ENCODE data around the gene WSB1. TPM values are rescaled to one million over a fixed set of nuclear protein-coding genes. Genes with fewer than 3 reads are reported as not detected.

The WSB1 gene
- total RNA-seq, 4 donors from 2014 or later: 33.1 to 105 (median 55.6) TPM

DNA sequence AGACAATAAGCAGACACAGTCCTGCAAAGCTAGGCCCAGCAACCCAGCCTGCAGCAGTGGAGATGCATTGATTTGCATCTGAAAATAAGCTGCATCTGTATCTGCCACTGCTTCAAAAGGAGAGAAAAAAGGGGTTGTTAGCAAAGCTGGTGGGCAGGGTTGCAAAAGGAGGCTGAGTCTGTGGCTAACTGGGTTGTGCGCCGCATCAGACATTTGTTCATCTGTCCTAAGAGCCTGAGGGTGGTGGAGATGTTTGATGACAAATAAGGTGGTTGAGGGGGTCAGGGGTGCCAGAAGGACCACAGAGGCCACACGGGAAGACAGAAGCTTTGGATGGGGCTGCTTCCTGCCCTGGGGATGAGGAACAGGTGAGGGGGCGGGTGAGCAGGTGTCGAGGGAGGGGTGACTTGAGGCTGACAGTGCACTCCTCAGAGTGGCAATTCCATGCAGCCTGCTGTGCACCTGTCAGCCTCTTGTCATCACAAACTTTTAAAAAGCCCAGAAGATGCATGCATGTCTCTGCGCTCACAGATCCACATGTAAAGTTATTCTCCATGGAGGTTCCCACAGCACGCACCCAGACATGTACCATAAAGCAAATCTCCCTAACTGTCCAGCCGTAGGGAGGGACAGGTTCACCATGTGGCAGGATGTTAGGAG is 35.4 kb downstream of the WSB1 start:
- peak in 1 of 2 donors; percentile 75 for DNase-seq (ENCODE audit: low spot score in 2 of 2)
- TF ChIP-seq POLR2A (IDR thresholded peaks at IDR 0.05): no peak
- TF ChIP-seq, protein P1, sequence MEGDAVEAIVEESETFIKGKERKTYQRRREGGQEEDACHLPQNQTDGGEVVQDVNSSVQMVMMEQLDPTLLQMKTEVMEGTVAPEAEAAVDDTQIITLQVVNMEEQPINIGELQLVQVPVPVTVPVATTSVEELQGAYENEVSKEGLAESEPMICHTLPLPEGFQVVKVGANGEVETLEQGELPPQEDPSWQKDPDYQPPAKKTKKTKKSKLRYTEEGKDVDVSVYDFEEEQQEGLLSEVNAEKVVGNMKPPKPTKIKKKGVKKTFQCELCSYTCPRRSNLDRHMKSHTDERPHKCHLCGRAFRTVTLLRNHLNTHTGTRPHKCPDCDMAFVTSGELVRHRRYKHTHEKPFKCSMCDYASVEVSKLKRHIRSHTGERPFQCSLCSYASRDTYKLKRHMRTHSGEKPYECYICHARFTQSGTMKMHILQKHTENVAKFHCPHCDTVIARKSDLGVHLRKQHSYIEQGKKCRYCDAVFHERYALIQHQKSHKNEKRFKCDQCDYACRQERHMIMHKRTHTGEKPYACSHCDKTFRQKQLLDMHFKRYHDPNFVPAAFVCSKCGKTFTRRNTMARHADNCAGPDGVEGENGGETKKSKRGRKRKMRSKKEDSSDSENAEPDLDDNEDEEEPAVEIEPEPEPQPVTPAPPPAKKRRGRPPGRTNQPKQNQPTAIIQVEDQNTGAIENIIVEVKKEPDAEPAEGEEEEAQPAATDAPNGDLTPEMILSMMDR (IDR thresholded peaks at IDR 0.05): no peak
- intact Hi-C loops (cut with DNase I; ENCODE audit: low total_unique reads): no loop called here
- 82 to 89% methylated on average over 8 of the region's 8 CpGs for WGBS, 2 donors
- no peak overlapping the region for H3K4me3 ChIP-seq (ENCODE audit: low read depth, poor library complexity, severe bottlenecking)

DNA sequence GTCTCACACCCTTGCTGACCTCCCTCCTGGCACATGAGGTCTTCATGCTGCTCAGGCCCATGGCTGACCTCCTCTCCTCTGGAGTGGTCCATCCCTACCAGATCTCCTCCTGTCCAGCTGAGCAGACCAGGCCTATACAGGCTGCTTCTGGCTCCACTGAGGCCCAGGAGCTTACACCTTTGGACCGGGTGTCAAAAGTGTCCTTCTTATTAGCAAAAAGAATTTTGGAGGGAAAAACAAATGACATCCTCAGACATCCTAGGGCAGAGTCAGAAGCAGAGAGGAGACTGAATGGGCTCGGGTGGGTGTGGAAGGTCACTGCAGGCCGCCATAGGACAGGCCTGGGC is 38.1 kb downstream of the WSB1 start:
- 59 to 60% methylated on average over 3 of the region's 3 CpGs for WGBS, 2 donors
- TF ChIP-seq POLR2A (IDR thresholded peaks at IDR 0.05): no peak
- TF ChIP-seq, protein P1 (IDR thresholded peaks at IDR 0.05): no peak
- peak in 1 of 2 donors; percentile 83 for DNase-seq (ENCODE audit: low spot score in 2 of 2)
- no peak overlapping the region for H3K4me3 ChIP-seq (ENCODE audit: low read depth, poor library complexity, severe bottlenecking)
- intact Hi-C loops (cut with DNase I; ENCODE audit: low total_unique reads): no loop called here

DNA sequence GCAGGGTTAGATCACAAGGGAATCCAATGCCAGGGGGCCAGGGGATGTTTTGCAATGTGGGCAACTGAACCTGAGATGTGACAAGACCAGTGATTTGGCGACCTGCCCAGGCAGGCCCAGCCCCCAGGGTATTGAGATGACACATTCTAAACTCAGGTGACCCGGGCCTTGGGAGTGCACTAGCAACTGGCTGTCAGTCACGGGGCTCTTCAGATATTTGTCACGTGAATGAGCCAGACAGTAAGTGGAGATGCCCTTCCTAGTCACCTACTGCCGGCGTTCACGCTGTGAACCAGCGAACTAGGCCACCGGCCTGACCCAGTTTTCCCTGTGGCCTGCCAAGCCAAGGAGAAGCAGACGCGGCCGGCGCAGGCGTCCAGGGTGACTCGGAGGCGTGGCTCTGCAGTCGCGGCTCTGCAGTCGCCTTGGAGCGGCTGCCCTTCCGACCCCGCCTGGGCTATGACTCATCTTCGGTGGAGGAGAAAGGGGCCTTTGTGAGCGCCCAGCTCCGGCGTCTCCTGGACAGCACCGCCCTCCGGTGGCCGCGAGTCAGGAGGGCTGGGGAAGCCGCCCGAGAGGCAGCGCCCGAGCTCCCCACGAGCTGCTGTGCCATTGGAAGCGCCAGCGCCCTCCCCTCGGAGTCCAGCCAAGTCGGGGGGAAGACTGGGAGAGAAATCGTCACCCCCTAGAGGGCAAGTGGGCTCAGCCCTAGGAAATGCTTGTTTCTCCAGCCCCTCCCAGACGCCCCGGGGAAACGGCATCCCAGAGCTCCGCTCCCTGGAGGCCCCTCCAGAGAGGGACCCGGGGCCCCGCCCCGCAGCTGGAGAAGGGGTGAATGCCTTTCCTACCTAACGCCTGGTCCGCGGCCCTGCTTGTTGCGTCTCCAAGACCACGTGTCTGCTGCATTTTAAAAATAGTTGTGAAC is 38.8 kb downstream of the WSB1 start:
- no peak for TF ChIP-seq POLR2A (IDR thresholded peaks at IDR 0.05)
- TF ChIP-seq, protein P1 (IDR thresholded peaks at IDR 0.05): peak in 1 of 3 donors; percentile 80
- DNase-seq (ENCODE audit: low spot score in 2 of 2): peak; percentile 96 to 100
- intact Hi-C loops (cut with DNase I; ENCODE audit: low total_unique reads): no loop called here
- WGBS, 2 donors: 1% methylated on average over 22 to 33 of the region's 52 CpGs
- peak overlapping the region; percentile 20 for H3K4me3 ChIP-seq (ENCODE audit: low read depth, poor library complexity, severe bottlenecking)

DNA sequence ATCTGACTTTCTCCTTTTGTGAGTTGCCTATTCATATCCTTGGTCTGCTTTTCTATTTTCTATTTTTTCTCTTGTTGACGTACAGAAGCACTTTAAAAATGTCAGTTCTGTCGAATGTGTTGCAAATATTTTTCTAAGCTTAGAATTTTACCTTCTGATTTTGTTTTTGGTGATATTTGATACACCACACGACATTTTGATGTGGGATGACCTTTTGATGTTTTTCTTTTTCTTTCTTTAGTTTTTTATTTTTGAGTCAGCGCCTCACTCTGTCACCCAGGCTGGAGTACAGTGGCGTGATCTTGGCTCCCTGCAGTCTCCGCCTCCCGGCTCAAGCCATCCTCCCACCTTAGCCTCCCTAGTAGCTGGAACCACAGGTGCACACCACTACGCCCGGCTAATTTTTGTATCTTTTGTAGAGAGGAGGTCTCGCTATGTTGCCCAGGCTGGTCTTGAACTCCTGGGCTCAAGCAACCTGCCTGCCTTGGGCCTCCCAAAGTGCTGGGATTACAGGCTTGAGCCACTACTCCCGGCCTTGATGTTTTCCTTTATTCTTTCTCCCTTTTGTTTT is 39.6 kb downstream of the WSB1 start:
- WGBS, 2 donors: 52 to 55% methylated on average over 11 of the region's 11 CpGs
- intact Hi-C loops (cut with DNase I; ENCODE audit: low total_unique reads): no loop called here
- H3K4me3 ChIP-seq (ENCODE audit: low read depth, poor library complexity, severe bottlenecking): peak overlapping the region; percentile 20
- TF ChIP-seq, protein P1 (IDR thresholded peaks at IDR 0.05): no peak
- no peak for TF ChIP-seq POLR2A (IDR thresholded peaks at IDR 0.05)
- peak in 1 of 2 donors; percentile 84 for DNase-seq (ENCODE audit: low spot score in 2 of 2)

DNA sequence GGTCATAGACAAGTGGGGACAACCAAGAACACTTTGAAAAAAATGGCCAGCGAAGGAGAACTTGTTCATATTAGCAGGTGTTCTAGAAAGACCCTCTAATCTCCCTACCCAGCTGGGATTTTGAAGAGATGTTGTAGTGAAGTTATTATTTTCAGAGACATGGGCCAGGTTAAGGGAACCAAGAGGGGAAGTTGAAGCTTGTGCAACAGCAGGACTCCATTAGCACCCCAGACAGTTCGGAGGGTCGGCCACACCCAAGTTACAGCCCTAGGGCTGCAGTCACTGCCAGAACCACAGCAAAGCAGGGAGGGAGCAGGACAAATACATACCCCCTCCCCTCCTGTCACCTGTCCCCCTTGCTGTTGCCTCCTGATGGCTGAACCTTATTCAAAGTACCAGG is 42.3 kb downstream of the WSB1 start:
- no peak for DNase-seq (ENCODE audit: low spot score in 2 of 2)
- no peak overlapping the region for H3K4me3 ChIP-seq (ENCODE audit: low read depth, poor library complexity, severe bottlenecking)
- WGBS, 2 donors: 49 to 52% methylated on average over 3 of the region's 3 CpGs
- TF ChIP-seq POLR2A (IDR thresholded peaks at IDR 0.05): no peak
- TF ChIP-seq, protein P1 (IDR thresholded peaks at IDR 0.05): no peak
- intact Hi-C loops (cut with DNase I; ENCODE audit: low total_unique reads): no loop called here

Measured in lower leg skin (tissue), 4 donors.